ENCODE data around the gene PXYLP1.

DNA sequence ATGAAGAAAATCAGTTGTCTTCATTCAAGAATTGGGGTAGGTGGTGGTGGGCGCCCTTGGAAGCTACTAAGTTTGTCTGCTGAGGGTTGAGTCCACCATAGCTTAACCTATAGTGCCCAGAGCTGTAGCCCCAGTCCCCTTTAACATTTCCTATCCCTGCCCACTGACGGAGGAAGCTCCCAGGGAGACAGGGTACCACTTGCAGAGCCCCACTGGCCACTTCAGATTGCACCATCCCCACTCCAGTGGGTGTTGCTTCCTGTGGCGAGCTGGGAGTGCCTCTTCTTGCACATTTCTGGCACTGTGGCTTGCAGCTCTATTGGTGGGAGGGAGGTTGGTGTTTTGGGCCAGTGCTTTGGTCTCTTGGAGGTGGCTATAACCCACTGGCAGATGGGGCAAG is 2.7 kb downstream of the PXYLP1 start:
- TF ChIP-seq, protein P1, sequence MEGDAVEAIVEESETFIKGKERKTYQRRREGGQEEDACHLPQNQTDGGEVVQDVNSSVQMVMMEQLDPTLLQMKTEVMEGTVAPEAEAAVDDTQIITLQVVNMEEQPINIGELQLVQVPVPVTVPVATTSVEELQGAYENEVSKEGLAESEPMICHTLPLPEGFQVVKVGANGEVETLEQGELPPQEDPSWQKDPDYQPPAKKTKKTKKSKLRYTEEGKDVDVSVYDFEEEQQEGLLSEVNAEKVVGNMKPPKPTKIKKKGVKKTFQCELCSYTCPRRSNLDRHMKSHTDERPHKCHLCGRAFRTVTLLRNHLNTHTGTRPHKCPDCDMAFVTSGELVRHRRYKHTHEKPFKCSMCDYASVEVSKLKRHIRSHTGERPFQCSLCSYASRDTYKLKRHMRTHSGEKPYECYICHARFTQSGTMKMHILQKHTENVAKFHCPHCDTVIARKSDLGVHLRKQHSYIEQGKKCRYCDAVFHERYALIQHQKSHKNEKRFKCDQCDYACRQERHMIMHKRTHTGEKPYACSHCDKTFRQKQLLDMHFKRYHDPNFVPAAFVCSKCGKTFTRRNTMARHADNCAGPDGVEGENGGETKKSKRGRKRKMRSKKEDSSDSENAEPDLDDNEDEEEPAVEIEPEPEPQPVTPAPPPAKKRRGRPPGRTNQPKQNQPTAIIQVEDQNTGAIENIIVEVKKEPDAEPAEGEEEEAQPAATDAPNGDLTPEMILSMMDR (IDR thresholded peaks at IDR 0.05): no peak
- TF ChIP-seq EZH2 (IDR thresholded peaks at IDR 0.05): no peak
